AG04449 (cell line): ENCODE results near the gene UQCRHL.

Source experiments
- CTCF ChIA-PET: fragments of 350-600 bp; formaldehyde crosslinking; extraction: SDS; loops from one replicate; lab custom pipeline; 2021; ENCODE audit warnings: antibody characterized with exemption; lab: Yijun Ruan, JAX
- POLR2A ChIA-PET: fragments of 400-600, 350-600 bp; formaldehyde crosslinking; extraction: SDS; loops from one replicate; lab custom pipeline; 2020; ENCODE audit warnings: antibody characterized with exemption, inconsistent platforms; lab: Yijun Ruan, JAX
- DNase-seq: peaks from one replicate; pipeline ENCODE4 v3.0.0-alpha.2; 2010; ENCODE audit warnings: low read depth, low spot score
- H3K4me3 ChIP-seq: 2 replicates; pipeline ENCODE4 v1.5.1; 2011; ENCODE audit warnings: low read depth, mild to moderate bottlenecking, control low read depth, low read length
- TF ChIP-seq, protein P1 (sequence below): IDR thresholded peaks from one replicate; pipeline ENCODE4 v1.5.1; 2011; ENCODE audit warnings: mild to moderate bottlenecking, moderate library complexity, low read length, control low read depth, inconsistent platforms; ENCODE audit not compliant: insufficient read depth; ENCODE audit errors: missing control alignments

Gene UQCRHL

DNA sequence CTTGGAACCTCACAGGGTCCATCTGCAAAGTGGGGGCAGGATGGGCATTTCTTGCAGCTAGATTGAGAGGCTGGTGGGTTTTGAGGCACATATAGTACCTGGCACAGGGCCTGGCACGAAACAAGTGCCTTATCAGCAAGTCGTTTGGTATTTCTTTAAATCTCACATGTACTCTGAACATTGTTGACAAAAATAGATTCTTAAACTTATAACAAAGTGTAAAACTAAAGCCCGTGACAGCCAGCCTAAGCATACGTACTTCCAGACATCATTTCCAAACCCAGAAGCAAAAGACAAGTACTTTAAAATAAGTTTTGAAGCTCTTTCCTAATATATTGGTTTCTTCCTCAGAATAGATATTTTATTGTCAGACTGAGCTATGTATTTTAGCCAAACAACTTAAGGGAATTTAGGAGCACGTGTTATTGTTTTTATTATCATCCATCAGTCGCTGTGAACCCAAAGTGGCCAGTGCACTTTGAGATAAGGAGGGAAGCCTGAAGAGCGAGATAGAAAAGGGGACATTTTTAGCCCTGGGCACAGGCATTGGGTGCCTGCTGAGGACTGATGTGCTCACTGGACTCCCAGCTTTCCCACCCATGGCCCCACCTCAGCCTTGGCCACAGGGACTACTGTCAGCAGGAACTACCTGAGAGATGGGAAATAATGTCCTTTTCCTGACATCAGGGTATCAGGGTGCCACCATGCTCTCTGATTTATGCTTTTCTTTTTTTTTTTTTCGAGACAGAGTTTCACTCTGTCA lies 45.9 kb downstream of the UQCRHL start:
- DNase-seq = no peak
- ChIA-PET CTCF (interaction anchor here (0.6 to 1.7 kb wide), 3 partner anchors 10 to 26 kb away, joined by 3 read pairs; no protein-coding TSS in a partner anchor), POLR2A (no interaction called here)
- H3K4me3 ChIP-seq = peak overlapping the region; percentile 82
- TF ChIP-seq, protein P1, sequence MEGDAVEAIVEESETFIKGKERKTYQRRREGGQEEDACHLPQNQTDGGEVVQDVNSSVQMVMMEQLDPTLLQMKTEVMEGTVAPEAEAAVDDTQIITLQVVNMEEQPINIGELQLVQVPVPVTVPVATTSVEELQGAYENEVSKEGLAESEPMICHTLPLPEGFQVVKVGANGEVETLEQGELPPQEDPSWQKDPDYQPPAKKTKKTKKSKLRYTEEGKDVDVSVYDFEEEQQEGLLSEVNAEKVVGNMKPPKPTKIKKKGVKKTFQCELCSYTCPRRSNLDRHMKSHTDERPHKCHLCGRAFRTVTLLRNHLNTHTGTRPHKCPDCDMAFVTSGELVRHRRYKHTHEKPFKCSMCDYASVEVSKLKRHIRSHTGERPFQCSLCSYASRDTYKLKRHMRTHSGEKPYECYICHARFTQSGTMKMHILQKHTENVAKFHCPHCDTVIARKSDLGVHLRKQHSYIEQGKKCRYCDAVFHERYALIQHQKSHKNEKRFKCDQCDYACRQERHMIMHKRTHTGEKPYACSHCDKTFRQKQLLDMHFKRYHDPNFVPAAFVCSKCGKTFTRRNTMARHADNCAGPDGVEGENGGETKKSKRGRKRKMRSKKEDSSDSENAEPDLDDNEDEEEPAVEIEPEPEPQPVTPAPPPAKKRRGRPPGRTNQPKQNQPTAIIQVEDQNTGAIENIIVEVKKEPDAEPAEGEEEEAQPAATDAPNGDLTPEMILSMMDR = no peak

DNA sequence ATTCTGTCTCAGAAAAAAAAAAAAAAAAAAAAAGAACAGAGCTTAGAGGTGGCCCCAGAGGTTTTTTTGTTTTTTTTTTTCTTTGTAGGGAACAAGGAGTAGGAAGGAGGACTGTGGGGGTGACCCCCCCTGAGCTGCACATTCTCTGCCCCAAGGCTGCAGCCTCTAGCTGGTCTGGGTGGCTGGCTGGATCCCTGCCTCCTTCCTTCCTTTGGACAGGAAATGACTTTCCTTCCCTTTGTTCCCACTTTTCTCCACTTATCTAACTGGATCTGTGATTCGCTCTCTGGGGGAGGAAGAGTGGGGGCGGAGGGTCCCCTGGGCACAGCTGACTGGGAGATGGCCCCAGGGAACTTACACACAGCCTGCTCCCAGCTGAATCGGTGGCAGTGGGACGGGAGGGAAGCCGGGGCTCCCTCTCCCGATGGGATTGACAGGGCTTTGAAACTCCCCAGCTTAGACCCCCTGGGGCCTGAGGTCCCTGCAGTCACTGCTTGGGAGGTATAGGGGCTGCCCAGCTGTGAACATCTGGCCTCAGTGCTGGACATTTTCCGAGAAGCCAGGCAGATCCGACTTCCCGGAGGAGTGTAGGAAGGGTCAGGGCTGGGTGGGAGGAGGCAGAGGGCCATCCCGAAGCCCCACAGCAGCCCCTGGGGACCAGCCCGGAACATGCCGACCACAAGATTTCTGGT lies 46.8 kb downstream of the UQCRHL start:
- H3K4me3 ChIP-seq = peak overlapping the region; percentile 82
- ChIA-PET POLR2A (interaction anchor here (0.8 kb wide), 1 partner anchor 15 kb away, joined by 3 read pairs; no protein-coding TSS in a partner anchor), CTCF (interaction anchor here (0.7 to 1.7 kb wide), 4 partner anchors 27 to 167 kb away, joined by 3 to 4 read pairs (median 3); partner anchors contain the start of gene PLEKHM2)
- DNase-seq = no peak
- TF ChIP-seq, protein P1 = no peak

DNA sequence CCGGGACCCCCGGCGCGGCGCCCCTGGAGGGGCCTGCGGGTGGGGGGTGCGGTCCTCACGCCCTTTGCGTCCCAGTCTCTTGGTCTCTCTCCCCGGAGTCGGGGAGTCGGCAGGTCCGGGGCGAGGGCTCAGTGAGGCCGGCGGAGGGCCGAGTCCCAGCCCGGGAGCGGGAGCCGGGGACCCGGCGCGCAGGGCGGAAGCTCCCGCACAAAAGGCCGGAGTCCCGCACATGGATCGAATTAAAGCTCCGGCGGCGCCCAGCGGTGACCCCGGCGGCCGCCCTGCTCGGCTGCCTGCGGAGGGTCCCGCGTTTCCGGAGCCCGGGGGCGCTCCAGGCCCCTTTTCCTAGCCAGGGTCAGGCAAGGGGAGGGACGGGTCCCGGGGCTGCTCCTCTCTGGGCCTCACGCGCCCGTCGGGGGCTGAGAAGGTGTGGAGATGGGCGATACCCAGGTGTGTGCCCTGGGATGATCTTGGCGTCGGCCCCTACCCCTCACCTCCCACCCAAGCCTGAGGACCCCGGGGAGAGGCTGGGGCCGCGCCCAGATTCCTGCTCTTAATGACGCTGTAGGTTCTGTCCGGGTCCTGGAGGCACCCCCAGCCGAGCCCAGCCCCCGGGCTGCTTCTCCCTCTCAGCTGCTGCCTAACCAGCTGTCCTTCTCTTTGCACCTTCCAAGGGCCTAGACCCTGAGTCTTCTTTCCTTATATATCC lies 48.3 kb downstream of the UQCRHL start:
- ChIA-PET POLR2A (no interaction called here), CTCF (interaction anchor here (1.3 kb wide), 1 partner anchor 10 kb away, joined by 3 read pairs; no protein-coding TSS in a partner anchor)
- DNase-seq = no peak
- H3K4me3 ChIP-seq = peak overlapping the region; percentile 82
- TF ChIP-seq, protein P1 = no peak

DNA sequence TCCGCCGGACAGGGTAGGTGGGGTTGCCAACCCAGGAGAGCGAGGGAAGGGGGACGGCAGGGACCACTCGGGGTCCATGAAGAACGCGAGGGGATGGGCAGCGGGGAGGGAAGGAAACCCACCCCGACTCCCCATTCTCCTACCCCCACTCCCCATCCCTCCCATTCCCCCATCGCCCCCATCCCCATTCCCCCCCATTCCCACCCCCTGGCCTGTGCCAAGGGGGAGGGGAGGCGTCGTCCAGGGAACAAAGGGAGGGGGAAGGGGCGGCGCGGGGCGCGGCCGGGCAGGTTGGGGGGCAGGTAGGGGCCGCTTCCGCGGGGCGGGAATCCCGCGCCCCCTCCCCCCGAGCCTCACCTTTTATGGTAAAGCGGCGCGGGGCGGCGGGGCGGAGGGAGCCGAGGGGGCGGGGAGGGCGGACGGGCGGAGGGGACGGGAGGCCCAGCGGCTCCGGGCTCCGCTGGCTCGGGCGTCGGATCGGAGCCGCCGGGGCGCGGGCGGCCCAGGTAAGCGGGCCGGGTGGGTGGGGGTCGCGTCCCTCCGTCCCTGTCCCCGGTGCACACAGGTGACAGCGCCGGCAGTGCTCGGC lies 49.0 kb downstream of the UQCRHL start, which contains the start of gene FBLIM1:
Gene FBLIM1, plus strand, starts transcription at position 453 of the 589 bp plus-strand sequence. CDS start 6,189 bp downstream, outside the sequence.
- POLR2A ChIA-PET = interaction anchor here (1.3 kb wide), 1 partner anchor 155 kb away, joined by 3 read pairs; no protein-coding TSS in a partner anchor
- no peak for DNase-seq
- CTCF ChIA-PET = no interaction called here
- peak within 1 kb of the TSS; percentile 82 for H3K4me3 ChIP-seq
- TF ChIP-seq, protein P1 = no peak

DNA sequence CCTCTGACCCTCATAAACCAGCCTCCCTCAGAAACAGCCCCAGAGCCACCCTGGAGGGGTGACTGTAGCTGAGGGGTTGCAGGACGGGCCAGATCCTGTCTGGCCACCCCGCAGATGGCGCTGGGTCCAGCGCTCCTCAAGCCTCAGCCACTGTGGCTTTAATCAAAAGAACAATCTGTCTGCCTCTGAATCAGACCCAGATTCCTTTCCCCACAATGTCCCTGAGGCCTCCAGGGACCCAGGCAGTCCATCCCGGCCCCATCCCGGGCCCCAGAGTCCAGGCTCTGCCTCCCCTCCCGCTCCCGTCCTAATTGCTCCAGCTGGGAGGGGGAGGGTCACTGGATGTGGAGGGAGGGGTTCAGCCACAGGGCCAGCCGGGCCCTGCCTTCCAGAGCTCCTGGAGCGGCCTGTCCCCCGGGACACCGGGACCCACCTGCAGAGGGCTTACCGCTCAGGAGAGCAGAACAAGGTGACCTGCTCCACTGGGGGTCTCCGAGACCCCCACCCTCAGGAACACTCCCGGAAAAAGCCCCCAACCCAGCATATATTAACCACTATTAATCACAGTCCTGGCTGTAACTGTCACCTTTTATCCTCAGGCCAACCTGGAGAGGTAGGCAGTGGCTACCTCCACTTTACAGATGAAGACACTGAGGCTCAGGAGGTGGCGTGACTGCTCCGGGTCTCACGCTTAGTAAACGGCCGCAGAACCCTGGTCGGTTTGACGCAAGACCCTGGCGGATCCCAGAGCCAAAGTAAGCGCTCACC lies 49.7 kb downstream of the UQCRHL start:
- CTCF ChIA-PET = interaction anchor here (1.0 kb wide), 1 partner anchor 17 kb away, joined by 3 read pairs; no protein-coding TSS in a partner anchor
- TF ChIP-seq, protein P1 = no peak
- peak overlapping the region; percentile 82 for H3K4me3 ChIP-seq
- POLR2A ChIA-PET = interaction anchor here (0.6 to 1.3 kb wide), 2 partner anchors 19 to 154 kb away, joined by 3 read pairs; no protein-coding TSS in a partner anchor
- no peak for DNase-seq
